HG02642 (cell line): ENCODE results near the gene NRM.
A peak's percentile ranks its signal among the peaks of the same experiment; 100 is the strongest.
"Not testable (repeated sequence)": the region's sequence is repeated elsewhere in the genome, so short reads cannot be mapped to it uniquely, and the experiment has no call there.

Source experiments
- ATAC-seq: cut with Tn5 transposase; IDR thresholded peaks from one replicate; pipeline ENCODE4 v1.9.1; 2021; ENCODE audit warnings: mild to moderate bottlenecking; ENCODE audit not compliant: unreplicated experiment, poor library complexity

Gene NRM

DNA sequence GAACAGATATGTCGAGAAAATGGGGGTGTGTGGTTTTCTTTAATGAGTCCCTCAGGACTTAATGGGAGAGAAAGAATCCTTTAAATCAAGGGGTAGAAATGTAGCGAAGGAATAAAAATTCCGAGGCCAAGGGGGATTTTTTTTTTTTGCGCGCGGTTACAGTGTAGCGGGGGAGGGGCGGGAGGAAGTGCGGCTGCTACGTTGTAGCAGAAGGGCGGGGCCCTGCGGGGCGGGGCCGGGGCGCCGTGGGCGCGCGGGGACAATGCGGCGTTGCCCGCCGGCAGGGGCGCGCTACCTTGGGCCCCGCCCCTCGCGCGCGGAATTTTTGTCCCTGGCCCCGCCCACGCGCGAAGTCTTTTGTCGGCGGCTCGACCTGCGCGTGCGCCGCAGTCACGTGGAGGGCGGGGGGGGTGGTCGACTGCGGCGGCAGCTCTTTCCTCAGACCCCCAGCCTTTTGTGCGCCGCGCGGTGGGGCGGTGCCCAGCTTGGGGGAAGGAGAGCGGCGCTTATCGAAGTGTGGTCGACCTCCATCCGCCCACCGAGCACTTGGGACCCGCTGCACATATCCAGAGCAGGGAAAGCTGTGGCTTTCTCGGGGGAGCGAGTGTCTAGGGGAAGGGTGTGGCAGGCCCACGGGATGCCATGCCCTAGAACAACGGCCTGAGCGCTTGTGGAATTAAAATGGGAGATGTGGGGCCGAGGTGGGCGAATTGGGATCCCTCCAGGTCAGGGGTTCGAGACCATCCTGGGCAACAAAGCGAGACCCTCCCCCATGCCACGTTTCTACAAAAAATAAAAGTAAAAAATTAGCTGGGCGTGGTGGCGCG is 30.6 kb upstream of the NRM start:
- ATAC-seq, result peak; percentile 32

DNA sequence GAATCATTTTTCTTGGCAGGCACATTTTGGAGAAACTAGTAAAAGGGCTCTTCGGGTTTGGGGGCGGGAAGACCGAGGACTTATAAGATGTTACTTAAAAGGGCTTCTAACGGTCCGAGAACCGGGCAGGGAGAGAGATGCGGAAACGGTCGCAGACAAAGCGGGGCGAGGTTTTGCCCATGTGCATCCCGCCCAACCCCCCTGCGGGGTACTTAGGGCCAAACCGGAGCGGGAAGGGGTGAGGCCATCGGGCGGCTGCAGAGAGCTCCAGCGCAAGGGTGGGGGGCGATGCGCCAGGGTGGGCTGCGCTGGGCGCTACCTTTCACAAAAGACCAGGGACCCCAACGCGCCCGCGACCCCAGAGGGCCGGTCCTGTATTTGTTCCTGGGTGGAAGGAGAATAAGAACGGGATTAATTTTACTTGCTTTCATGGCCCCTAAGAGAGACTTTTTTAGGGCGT is 30.0 kb upstream of the NRM start:
- no peak for ATAC-seq

DNA sequence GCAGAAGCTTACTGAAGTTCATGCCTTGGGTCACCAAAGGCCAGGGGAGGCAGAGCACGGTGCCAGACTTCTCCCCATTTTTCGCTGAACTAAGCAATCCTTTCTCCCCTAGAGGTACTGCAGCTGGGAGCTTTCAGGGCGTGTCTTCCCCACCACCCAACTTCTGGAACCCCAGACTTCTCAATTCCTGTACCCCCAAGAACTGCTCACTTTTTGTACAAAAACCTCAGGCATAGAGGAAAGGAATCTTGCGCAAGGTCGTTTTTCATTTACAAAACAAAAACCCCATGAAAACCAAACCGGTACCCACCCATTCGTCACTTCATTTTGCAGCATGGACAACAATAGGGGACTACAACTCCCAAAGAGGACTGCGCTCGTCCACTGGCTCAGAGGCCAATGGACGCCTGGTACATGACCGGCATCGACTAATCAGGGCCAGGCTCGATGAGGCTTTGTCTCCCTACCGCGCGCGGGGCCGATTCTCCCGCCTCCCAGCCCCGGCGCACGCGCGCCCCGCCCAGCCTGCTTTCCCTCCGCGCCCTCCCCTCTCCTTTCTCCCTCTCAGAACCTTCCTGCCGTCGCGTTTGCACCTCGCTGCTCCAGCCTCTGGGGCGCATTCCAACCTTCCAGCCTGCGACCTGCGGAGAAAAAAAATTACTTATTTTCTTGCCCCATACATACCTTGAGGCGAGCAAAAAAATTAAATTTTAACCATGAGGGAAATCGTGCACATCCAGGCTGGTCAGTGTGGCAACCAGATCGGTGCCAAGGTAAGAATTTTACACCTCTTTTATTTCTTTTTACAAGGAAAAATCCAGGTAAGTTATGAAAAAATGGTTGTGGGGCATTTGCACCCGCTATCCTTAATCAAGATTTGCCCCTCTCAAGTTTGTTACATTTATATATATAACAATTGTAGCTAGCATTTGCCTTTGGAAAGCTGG is 29.3 kb upstream of the NRM start, which contains the start of gene TUBB:
TSS of gene TUBB (plus strand) at position 562 of the 947 bp plus-strand sequence. CDS start at position 717, 155 bp downstream.
- peak; percentile 44 for ATAC-seq

DNA sequence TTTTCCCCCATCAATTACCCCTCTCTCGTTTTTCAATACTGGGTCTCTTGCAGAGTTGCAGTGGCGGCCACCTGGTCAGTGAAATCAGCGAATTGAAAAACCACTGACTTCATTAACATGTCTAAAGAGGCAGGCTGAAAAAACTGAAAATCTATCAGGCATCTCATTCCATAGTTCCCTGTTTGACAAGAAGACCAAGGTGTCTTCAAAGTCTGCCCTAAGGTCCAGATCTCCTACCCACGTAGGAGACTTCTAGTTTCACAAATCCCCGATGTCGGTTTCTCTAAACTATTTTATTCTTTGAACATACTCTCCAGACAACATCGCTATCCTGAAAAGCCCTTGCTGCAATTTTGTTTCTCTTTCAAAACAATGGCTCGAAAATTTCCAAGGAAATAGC is 28.6 kb upstream of the NRM start:
- ATAC-seq, result no peak

DNA sequence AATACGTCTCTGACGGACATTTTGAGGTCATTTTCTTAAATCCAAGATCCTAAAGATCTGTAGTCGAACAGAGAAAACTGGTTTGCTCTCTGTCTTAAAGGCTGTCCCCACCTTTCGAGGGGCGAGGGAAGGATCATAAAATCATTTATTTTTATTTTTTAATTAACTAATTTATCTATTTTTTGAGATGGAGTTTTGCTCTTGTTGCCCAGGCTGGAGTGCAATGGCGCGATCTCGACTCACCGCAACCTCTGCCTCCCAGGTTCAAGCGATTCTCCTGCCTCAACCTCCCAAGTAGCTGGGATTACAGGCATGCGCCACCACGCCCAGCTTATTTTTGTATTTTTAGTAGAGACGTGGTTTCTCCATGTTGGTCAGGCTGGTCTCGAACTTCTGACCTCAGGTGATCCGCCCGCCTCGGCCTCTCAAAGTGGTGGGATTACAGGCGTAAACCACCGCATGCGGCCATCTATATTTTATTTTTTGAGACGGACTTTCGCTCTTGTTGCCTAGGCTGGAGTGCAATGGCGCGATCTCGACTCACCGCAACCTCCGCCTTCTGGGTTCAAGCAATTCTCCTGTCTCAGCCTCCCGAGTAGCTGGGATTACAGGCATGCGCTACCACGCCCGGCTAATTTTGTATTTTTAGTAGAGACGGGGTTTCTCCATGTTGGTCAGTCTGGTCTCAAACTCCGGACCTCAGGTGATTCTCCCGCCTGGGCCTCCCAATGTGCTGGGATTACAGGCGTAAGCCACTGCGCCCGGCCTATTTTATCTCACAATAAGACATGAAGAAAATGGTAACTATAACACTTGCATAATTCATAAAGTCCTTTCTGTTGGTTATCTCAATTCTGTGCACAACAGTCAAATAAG is 27.3 kb upstream of the NRM start:
- not testable (repeated sequence) for ATAC-seq

DNA sequence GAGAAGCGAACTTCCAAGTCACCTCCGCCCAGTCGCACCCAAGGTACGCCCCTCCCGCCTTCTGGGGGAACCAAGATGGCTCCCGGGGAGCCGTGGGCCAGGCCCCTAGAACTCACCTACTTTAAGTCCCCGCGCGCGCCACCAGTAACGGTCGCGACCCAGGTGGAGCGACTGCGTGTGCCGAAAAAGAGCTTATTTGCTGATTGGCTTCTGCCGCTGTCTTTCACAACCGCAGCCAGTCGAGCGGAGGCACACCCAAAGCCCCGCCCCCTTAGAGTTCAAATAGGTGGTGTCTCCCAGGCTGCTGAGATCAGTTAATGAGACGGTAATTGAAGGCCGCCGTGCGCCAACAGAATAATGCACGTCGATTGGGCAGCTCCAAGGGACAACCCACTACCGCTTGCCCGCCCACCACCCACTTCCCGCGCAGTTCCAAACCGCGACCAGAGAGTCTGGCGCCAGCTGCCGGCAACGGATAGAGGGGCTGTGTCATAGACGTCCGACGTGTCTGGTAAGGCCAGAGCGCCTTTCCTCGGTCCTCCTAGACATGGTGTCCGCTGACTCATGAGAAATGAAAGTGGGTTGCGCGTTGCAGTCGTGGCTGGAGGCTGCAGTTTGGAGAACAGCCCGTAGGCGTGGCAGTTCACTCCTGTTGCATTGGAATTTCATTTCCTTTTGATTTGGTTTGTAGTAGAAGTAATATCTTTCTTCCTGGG is 26.5 kb upstream of the NRM start, which contains the start of gene MDC1:
TSS of gene MDC1 (minus strand) at position 153 of the 716 bp plus-strand sequence. CDS start 2,106 bp downstream, outside the sequence.
- ATAC-seq, result peak; percentile 72

DNA sequence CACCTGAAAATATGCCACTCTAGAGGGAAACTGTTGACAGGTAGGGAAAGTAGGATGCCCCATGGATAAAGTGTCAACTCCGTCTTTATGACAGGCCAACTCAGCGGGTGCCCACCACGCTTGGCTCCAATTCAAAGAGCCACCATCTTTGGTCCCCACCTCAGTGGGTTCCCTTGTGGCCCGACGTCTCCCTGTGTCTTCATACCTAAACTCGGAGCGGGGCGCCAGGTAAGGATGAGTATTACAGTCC is 26.0 kb upstream of the NRM start:
- ATAC-seq, result no peak

DNA sequence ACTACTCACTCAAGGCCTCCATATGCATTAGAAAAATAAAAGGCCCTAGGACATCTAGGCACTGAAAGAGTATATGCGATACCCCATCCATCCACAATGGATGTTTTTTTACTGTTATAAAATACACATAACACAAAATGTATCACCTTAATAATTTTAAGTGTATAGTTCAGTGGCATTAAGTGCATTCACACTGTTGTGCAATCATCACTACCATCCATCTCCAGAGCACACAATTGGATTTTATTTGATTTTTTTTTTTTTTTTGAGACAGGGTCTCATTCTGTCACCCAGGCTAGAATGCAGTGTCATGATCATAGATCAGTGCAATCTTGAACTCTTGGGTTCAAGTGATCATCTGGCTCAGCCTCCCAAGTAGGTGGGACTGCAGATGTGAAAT is 23.5 kb upstream of the NRM start:
- ATAC-seq, result no peak

DNA sequence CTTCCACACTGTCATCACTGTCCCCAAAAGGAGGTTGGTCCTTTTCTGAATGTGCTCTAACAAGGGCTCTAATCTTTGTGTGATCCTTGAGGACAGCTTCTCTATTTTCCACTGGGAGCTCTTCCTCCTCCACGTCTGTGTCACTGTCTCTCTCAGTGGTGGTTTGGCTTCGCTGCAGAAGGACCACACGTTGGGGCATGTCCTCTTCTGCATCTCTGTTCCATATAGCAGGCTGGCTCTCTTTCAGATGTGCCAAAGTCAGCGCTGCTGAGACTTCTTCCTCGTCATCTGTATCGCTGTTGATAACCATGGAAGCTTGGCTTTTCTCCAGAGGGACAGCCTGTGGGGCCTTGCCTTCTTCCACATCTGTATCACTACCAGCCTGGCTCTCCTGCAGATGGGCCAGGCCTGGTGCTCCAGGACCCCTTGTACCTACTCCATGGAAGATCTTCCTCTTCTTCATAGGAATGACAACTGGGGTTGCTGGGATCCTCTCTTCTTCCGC is 21.7 kb upstream of the NRM start:
- ATAC-seq, result no peak

DNA sequence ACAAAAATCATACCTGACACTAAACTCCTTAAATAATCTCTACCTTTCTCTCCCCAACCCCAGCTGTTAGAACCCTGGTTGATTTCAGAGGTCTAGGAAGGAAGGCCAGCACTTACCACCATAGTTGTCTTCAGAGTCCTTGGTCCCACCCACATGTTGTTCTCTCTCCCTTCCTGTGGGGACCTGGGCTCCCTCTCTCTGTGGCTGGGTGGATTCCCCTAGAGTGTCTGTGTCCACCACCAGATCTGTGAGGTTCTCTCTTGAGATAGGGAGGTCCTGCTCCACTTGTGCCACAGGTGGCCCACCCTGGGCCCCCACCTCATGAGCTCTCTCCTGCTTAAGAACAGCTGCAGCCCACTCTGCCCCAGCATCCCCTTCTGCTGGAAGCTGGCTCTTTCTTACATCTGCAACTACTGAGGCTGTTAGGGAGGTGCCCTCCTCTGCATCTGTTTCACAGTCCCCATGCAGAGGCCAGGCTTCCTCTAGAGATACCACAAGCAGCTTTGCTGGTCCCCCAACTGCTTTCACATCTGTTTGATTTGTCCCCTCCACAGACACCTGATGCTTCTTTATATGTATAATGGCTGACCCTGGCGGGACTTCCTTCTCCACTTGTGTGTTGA is 21.1 kb upstream of the NRM start:
- ATAC-seq, result no peak

DNA sequence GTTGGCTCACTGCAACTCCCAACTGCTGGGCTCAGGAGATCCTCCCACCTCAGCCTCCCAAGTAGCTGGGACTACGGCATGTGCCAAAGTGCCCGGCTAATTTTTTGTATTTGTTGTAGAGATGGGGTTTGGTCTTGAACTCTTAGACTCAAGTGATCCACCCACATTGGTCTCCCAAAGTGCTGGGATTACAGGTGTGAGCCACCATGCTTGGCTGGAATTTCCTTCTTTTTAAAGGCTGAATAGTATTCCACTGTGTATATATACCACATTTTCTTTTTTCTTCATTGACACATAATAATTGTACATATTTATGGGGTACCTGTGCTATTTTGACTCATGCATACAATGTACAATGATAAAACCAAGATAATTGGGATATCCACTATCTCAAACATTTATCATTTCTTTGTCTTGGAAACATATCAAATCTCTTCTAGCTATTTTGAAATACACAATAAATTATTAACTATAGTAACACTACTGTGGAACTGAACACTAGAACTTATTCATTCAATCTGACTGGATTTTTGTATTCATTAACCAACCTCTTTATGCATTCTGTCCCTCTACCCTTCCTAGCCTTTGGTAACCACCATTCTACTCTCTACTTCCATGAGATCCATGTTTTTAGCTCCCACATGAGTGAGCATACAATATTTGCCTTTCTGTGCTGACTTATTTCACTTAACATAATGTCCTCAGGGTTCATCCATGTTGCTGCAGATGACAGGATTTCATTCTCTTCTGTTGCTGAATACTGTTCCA is 18.5 kb upstream of the NRM start:
- no peak for ATAC-seq

DNA sequence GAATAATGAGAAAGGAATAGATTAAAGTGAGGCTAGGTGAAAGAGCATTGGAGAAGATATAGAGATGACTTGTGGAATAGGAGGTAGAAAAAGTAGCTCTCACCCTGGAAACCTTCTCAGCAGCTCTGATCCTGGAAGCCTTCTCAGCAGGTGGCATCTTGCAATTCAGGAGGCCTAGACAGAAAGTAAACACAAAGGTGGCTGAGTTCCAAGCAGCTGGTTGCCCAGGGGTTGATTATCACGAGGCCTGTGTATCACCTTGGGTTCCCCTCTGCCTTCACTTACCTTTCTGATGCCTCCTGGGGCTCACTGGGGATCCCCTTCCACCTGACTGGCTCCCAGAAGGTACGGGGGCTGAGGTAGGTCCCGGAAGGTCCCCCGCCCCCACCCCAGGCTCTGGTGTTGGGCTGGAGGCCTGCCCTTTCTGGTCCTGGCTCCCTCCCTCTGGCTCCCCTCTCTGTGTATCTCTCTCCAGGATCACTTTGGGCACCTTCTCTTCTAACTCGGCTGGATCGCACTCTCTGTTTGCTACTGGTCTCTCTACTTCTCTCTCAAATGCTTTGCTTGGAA is 16.6 kb upstream of the NRM start:
- no peak for ATAC-seq

DNA sequence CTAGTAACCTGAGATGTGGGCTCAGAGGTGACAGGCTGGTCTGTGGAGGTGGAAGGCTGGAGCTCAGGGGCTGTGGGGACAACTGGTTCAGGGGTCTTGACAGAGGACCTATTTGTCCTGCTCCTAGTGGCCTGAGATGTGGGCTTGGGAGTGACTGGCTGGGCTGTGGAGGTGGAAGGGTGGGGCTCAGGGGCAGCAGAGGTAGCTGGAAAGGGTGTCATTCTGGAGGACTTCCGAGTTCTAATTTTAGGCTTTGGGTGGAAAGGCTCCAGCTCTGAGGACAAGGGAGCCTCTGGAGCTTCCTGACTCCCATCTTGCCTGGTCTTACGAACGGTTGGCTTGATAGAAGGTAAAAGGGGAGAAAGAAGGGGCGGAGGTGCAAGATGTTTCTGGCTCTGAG is 14.8 kb upstream of the NRM start:
- ATAC-seq, result no peak

DNA sequence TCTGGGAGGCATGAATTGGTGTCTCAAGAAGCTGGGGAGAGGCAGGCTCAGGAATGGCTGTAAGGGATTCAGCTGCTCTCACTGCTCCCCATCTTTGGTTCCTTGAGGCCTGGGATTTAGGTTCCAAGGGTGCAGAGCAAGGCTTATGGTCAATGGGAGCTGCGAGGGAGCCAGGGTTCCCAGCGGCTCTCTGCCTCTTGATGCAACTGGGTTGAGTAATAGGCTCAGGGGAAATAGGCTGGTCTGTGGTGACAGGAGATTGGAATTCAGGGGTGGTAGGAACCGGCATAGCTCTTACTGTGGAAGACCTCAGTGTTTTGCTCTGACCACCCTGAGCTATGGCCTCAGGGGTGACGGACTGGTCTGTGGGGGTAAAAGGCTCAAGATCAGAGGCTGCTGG is 13.0 kb upstream of the NRM start:
- ATAC-seq, result no peak

DNA sequence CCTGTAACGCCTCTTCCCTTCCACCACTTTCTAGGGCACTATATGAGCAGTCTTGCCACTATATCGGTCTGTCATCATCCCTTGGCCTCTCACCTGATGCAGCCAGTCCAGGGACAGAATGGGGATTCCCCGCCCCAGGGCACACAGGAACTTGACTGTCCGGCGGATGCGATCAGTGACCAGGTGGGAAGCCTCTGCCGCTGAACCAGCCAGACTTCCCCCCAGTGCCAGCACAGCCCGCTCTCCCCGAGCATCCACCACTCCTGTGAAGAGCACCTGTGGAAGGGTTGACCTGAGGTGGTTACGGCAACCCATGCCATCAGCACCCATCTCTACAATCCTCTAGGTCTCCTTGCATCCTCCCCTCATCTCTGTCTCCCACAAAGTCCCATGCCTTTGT is 12.2 kb upstream of the NRM start:
- ATAC-seq, result no peak

DNA sequence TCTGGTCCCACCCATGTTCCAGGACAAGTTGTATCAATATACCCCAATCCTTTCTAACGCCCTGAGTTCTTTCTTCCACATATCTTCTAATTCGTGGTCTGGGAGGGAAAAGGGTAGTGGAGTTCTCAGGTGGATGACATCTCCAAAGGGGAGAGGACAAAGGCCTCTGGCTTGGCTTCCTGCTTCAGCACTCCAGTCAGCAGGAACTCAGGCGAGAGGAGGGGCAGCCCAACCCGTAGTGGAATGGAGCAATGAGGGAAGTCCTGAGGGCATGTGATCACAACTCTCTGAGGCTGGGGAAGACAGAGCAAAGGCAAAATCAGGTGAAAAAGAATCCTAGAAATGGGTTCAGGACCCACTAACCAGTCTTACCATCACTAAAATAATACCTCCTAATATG is 9.6 kb upstream of the NRM start:
- ATAC-seq, result no peak

DNA sequence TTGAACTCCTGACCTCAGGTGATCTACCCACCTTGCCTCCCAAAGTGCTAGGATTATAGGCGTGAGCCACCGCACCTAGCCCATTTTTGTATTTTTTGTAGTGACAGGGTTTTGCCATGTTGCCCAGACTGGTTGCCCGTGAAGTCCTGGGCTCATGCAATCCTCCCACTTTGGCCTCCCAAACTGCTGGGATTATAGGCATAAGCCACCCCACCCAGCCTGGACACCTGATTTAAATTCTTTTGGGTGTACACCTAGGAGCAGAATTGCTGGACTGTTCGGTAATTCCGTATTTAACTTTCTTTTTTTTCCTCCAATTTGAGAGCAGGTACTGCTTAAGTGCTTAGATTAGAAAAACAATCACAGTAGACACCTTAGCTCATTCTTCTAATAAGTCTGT is 5.6 kb upstream of the NRM start:
- ATAC-seq, result no peak

DNA sequence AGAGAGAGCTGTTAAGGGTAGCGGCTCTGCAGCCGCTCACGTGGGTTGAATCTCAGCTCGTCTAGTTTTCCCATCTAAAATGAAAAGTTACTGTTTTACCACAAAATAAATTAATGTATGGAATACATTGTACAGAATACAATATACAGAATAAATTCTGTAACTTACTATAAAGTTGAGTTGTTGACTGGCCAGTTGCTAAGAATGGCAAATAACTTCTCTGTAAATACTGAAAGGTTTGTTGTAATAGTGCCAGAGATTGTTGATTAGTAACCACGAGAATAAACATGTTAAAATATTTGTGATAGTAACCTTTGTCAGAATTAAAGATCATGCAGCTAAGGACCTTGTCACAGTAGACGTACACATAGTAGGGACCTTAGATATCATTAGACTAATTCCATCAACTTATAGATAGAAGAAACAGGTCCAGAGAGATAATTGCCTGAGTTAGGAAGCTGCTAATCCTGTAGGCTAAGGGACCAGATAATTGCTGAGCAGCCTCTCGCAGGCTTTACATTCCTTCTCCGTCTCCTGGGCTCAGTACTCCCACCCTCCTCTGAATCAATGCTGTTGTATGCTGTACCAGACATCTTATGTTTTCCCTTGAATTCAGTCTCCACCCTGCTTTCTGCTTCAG is 544 bp upstream of the NRM start:
- ATAC-seq, result no peak
